ENCODE results near the gene STAMBPL1.

GRCh38 chr10:88832376-88832775, 47.7 kb upstream of the STAMBPL1 start:
- TF ChIP-seq CTCF (conservative IDR thresholded peaks at IDR 0.05; ENCODE audit: low read length) (no peak), EZH2phosphoT487 (IDR thresholded peaks at IDR 0.05; ENCODE audit: borderline replicate concordance) (no peak)
